Endothelial cell of hepatic sinusoid (primary cell): ENCODE data around the gene SOSTDC1.

Experiments used
- in situ Hi-C: cut with HindIII; loops from 2 replicates; pipeline ENCODE4 v1.10.0; 2017; ENCODE audit warnings: low sequenced_read_pairs

Gene SOSTDC1

GRCh38 chr7:16420649-16421332 is 44.7 kb downstream of the SOSTDC1 start:
- in situ Hi-C loops = no loop called here

GRCh38 chr7:16420329-16420648 is 45.2 kb downstream of the SOSTDC1 start:
- in situ Hi-C loops = no loop called here

GRCh38 chr7:16419859-16420258 is 45.7 kb downstream of the SOSTDC1 start:
- in situ Hi-C loops = no loop called here

GRCh38 chr7:16419126-16419525 is 46.4 kb downstream of the SOSTDC1 start:
- in situ Hi-C loops = no loop called here

- in situ Hi-C loops = no loop called here
Observed at GRCh38 chr7:16417906-16418305, 47.6 kb downstream of the SOSTDC1 start.

DNA sequence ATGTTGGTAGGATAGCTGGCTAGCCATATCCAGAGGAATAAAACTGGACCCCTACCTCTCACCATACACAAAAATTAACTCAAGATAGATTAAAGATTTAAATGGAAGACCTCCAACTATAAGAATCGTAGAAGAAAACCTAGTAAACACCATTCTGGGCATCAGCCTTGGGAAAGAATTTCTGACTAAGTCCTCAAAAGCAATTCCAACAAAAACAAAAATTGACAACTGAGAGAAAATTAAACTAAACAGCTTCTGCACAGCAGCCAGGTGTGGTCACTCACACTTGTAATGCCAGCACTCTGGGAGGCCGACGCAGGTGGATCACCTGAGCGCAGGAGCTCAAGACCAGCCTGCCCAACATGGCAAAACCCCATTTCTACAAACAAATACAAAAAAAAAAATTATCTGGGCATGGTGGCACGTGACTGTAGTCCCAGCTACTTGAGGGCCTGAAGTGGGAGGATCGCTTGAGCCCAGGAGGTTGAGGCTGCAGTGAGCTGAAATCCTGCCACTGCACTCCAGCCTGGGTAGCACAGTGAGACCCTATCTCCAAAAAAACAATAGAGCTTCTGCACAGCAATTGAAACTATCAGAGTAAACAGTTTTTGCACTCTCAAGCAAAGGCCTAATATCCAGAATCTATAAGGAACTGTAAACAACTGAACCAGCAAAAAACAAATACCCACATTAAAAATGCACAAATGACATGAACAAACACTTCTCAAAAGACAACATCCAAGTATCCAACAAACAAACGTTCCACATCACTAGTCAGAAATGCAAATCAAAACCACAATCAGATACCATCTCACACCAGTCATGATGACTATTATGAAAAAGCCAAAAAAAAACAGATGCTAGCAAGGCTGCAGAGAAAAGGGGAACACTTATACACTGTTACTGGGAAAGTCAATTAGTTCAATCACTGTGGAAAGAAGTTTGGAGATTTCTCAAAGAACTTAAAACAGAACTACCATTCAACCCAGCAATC is 49.0 kb downstream of the SOSTDC1 start:
- in situ Hi-C loops = no loop called here

- in situ Hi-C loops = no loop called here
Observed at GRCh38 chr7:16412274-16413254, 53.0 kb downstream of the SOSTDC1 start.
